BJ (cell line): ENCODE results near the gene IL3. TPM values are rescaled to one million over a fixed set of nuclear protein-coding genes. Genes with fewer than 3 reads are reported as not detected.

Experiments used
- CTCF ChIA-PET: fragments of 350-600 bp; formaldehyde crosslinking; extraction: SDS; loops from one replicate; lab custom pipeline; 2021; ENCODE audit warnings: antibody characterized with exemption, inconsistent platforms; lab: Yijun Ruan, JAX
- POLR2A ChIA-PET: fragments of 300-600 bp; sonication (Branson Sonifier 250); formaldehyde crosslinking; extraction: SDS; loops from one replicate; lab custom pipeline; 2021; ENCODE audit warnings: antibody characterized with exemption; lab: Charles Lee
- DNase-seq: peaks from one replicate; pipeline ENCODE4 v3.0.0-alpha.2; 2011; ENCODE audit warnings: low read depth
- H3K27me3 ChIP-seq: 2 replicates; pipeline ENCODE4 v1.6.0; 2011; ENCODE audit warnings: low read length; ENCODE audit not compliant: control insufficient read depth, insufficient read depth
- H3K36me3 ChIP-seq: 2 replicates; pipeline ENCODE4 v1.5.1; 2011; ENCODE audit warnings: low read length; ENCODE audit not compliant: control insufficient read depth, insufficient read depth
- H3K4me3 ChIP-seq: 2 replicates; pipeline ENCODE4 v1.5.1; 2011; ENCODE audit warnings: low read depth, mild to moderate bottlenecking, control low read depth, low read length
- CTCF ChIP-seq: IDR thresholded peaks from 2 replicates; pipeline ENCODE4 v1.5.1; 2011; ENCODE audit warnings: low read depth, mild to moderate bottlenecking, control low read depth, inconsistent platforms, low read length, moderate library complexity; ENCODE audit not compliant: insufficient read depth
- polyA plus RNA-seq: library from polyadenylated mRNA; depleted of rRNA; stranded (reverse); fragments of >200 nt; gene quantifications from 2 replicates; pipeline ENCODE4 v1.2.3, GENCODE V29; 2011

The IL3 gene
- polyA plus RNA-seq, 1 experiment = not detected

GRCh38 chr5:132069994-132070393 lies 9.5 kb downstream of the IL3 start:
- TF ChIP-seq CTCF = no peak
- Histone ChIP-seq H3K4me3 (no peak overlapping the region), H3K36me3 (no peaks in the 10 kb centered on the region), H3K27me3 (no peaks in the 10 kb centered on the region)
- POLR2A ChIA-PET = no interaction called here
- CTCF ChIA-PET = no interaction called here
- DNase-seq = no peak

DNA sequence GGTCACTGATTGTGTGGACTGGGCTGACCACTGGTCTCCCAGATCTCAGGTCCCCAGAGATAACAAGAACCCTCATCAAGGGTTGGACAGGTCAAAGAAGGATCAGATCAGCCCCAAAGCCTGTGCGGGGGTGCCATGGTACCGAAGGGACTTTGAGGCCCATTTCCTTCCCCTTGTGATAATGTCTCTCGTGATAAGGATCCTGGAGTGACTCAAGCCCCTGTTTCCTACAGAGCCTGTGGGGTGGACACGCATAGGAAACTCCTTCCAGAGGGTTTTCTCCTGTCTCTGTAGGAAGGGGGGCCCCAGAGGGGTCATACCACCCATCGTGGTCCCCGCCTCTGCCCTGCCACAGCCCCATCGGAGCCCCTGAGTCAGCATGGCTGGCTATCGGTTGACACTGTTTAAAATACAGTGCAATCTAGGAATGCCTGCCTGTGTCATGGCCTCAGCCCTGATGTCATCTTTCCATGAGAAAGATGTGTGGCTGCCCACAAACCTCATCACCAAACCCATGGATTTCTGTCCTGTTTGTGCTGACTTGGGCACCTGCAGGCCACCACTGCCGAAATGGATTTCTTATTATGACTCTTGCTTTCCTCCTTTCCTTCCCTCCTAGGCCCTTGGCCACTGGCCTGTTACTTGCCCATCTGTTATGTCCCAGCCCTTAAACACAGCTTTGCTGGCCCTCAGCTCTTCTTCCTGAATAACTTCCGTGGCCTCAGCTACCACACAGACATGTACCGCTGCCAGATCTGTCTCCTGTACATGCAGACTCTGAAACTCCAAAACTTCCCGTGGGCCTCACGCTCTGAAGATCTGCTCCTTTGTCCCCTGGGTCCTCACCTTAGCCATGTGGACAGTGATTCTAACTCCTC lies 10.2 kb downstream of the IL3 start:
- ChIA-PET POLR2A (no interaction called here), CTCF (interaction anchor here (0.7 to 1.1 kb wide), 4 partner anchors 8 to 122 kb away, joined by 3 to 5 read pairs (median 4); no protein-coding TSS in a partner anchor)
- no peak overlapping the region for H3K4me3 ChIP-seq
- TF ChIP-seq CTCF = no peak
- no peak for DNase-seq
- H3K27me3 ChIP-seq = no peaks in the 10 kb centered on the region
- no peaks in the 10 kb centered on the region for H3K36me3 ChIP-seq

- no peak for TF ChIP-seq CTCF
- Histone ChIP-seq H3K4me3 (no peak overlapping the region), H3K36me3 (no peaks in the 10 kb centered on the region), H3K27me3 (no peaks in the 10 kb centered on the region)
- ChIA-PET POLR2A (no interaction called here), CTCF (interaction anchor here (0.7 to 3.1 kb wide), 5 partner anchors 9 to 121 kb away, joined by 3 to 8 read pairs (median 4); no protein-coding TSS in a partner anchor)
- DNase-seq = no peak
Observed at GRCh38 chr5:132071338-132071707, 10.9 kb downstream of the IL3 start.

DNA sequence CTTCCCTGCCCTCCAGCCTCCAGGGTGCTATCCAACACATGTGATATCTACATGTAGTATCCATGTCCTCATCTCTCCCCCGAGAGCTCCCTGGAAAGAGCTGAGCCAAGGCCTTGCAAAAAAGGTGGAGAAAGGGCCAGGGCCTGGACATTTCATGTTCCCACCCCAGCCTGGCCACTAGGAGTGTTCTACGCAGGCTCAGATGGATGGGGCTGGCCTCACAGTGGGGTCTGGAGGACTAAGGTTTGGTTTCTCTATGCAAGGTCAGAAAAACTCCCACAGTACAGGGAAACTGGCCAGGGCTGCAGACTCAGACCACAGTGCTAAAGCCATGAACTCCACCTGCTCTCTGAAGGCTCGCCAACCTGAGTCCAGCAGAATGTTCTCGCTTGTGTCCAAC lies 11.6 kb downstream of the IL3 start:
- Histone ChIP-seq H3K36me3 (no peaks in the 10 kb centered on the region), H3K4me3 (no peak overlapping the region), H3K27me3 (no peaks in the 10 kb centered on the region)
- ChIA-PET POLR2A (no interaction called here), CTCF (interaction anchor here (1.0 to 3.9 kb wide), 5 partner anchors 8 to 64 kb away, joined by 3 to 32 read pairs (median 5); no protein-coding TSS in a partner anchor)
- no peak for TF ChIP-seq CTCF
- DNase-seq = no peak

DNA sequence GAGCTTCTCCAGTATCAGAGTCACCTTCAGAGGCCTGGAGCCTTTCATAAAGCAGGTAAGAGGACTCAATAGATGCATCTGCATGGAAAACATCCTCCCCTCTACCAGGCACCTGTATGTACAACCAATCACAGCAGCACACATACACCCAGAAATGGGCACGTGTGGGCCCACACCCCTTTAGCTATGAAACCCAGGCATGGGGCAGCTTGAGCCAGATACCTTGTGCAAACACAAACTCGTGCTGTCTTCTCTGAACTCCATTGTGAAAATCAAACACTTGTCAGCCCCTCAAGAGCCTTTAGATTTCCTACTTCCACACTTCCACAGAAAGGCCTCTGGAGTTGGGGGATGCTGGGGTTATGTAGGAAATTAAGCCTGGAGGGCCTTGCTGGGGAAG lies 12.1 kb downstream of the IL3 start:
- H3K27me3 ChIP-seq = no peaks in the 10 kb centered on the region
- POLR2A ChIA-PET = no interaction called here
- CTCF ChIA-PET = interaction anchor here (1.5 to 3.9 kb wide), 5 partner anchors 9 to 118 kb away, joined by 5 to 32 read pairs (median 7); no protein-coding TSS in a partner anchor
- TF ChIP-seq CTCF = no peak
- H3K36me3 ChIP-seq = no peaks in the 10 kb centered on the region
- DNase-seq = no peak
- no peak overlapping the region for H3K4me3 ChIP-seq
